DND-41 (cell line): ENCODE results near the gene OR6X1.

Source experiments
- ATAC-seq: fragments of 200-7000 bp; cut with Tn5 transposase; 3 replicates; pipeline ENCODE4 v1.9.1; 2021; ENCODE audit warnings: low read depth; ENCODE audit not compliant: insufficient read depth
- DNase-seq: peaks from one replicate; pipeline ENCODE4 v3.0.0-alpha.2; 2020
- H2AFZ ChIP-seq: 2 replicates; pipeline ENCODE4 v1.6.0; 2012; ENCODE audit warnings: low read depth, low read length
- H3K27ac ChIP-seq: 2 replicates; pipeline ENCODE4 v1.5.1; 2012; ENCODE audit warnings: low read length, inconsistent platforms
- H3K27me3 ChIP-seq: fragments of 200-600 bp; sonication (generic); 2 replicates; pipeline ENCODE4 v1.6.0; 2012; ENCODE audit warnings: low read length, mild to moderate bottlenecking, inconsistent platforms; ENCODE audit not compliant: insufficient read depth, poor library complexity
- H3K36me3 ChIP-seq: 2 replicates; pipeline ENCODE4 v1.5.1; 2012; ENCODE audit warnings: low read length, inconsistent platforms; ENCODE audit not compliant: insufficient read depth
- H3K4me1 ChIP-seq: 2 replicates; pipeline ENCODE4 v1.5.1; 2012; ENCODE audit warnings: mild to moderate bottlenecking, low read length; ENCODE audit not compliant: insufficient read depth
- H3K4me2 ChIP-seq: 2 replicates; pipeline ENCODE4 v1.6.0; 2012; ENCODE audit warnings: mild to moderate bottlenecking, moderate library complexity, low read length, inconsistent platforms; ENCODE audit not compliant: insufficient read depth
- H3K4me3 ChIP-seq, 2 experiments: fragments of 200-600 bp in 1 of 2; shearing (Covaris generic) in 1 of 2; 2 replicates each; pipeline ENCODE4 v1.5.1; 2012 to 2016; ENCODE audit warnings: inconsistent platforms in 2 of 2, low read length in 2 of 2, mild to moderate bottlenecking in 2 of 2, low read depth in 1 of 2, moderate library complexity in 1 of 2
- H3K79me2 ChIP-seq: 2 replicates; pipeline ENCODE4 v1.6.0; 2012; ENCODE audit warnings: low read length, inconsistent platforms; ENCODE audit not compliant: insufficient read depth
- H3K9ac ChIP-seq: 2 replicates; pipeline ENCODE4 v1.6.0; 2012; ENCODE audit warnings: low read depth, mild to moderate bottlenecking, inconsistent platforms, low read length, moderate library complexity
- H3K9me3 ChIP-seq: 2 replicates; pipeline ENCODE4 v1.5.1; 2012; ENCODE audit warnings: low read length, moderate library complexity, mild to moderate bottlenecking, inconsistent platforms; ENCODE audit not compliant: insufficient read depth, severe bottlenecking
- H4K20me1 ChIP-seq: 2 replicates; pipeline ENCODE4 v1.6.0; 2012; ENCODE audit warnings: low read length; ENCODE audit not compliant: insufficient read depth
- CTCF ChIP-seq: IDR thresholded peaks from 2 replicates; pipeline ENCODE4 v1.5.1; 2012; ENCODE audit warnings: borderline replicate concordance, low read length, moderate library complexity, mild to moderate bottlenecking; ENCODE audit not compliant: poor library complexity, severe bottlenecking; ENCODE audit errors: extremely low read depth
- EZH2 ChIP-seq: IDR thresholded peaks from 3 replicates; pipeline ENCODE4 v1.6.1; 2012; ENCODE audit warnings: borderline replicate concordance, low read depth, mild to moderate bottlenecking, moderate library complexity, low read length, inconsistent platforms; ENCODE audit not compliant: severe bottlenecking

Gene OR6X1, protein sequence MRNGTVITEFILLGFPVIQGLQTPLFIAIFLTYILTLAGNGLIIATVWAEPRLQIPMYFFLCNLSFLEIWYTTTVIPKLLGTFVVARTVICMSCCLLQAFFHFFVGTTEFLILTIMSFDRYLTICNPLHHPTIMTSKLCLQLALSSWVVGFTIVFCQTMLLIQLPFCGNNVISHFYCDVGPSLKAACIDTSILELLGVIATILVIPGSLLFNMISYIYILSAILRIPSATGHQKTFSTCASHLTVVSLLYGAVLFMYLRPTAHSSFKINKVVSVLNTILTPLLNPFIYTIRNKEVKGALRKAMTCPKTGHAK

GRCh38 chr11:123754101-123754568 lies at the start of gene OR6X1:
TSS of gene OR6X1 (minus strand) at chr11:123754518. CDS start at chr11:123754518, 0 bp downstream.
- peaks cover 17% of the 10 kb centered on the region for H3K27me3 ChIP-seq
- H3K4me3 ChIP-seq = no peak within 1 kb of the TSS
- H2AFZ ChIP-seq = no peak within 1 kb of the TSS
- no peaks in the 10 kb centered on the region for H3K36me3 ChIP-seq
- DNase-seq = no peak
- no peak within 1 kb of the TSS for H3K9ac ChIP-seq
- ATAC-seq = no peak
- no peaks in the 10 kb centered on the region for H3K9me3 ChIP-seq
- H3K4me2 ChIP-seq = no peak within 1 kb of the TSS
- no peak for TF ChIP-seq CTCF
- TF ChIP-seq EZH2 = no peak
- no peaks in the 10 kb centered on the region for H4K20me1 ChIP-seq
- H3K27ac ChIP-seq = no peak within 1 kb of the TSS
- no peaks in the 10 kb centered on the region for H3K79me2 ChIP-seq
- H3K4me1 ChIP-seq = no peaks in the 10 kb centered on the region

- H4K20me1 ChIP-seq = no peaks in the 10 kb centered on the region
Observed at GRCh38 chr11:123801765-123802164, 47.4 kb upstream of the OR6X1 start.

GRCh38 chr11:123800036-123800435 lies 45.7 kb upstream of the OR6X1 start:
- H2AFZ ChIP-seq = no peak overlapping the region
- no peak for ATAC-seq

More at GRCh38 chr11:123801765-123802164, 47.4 kb upstream of the OR6X1 start:
- no peak for ATAC-seq
- H3K27me3 ChIP-seq = no peaks in the 10 kb centered on the region
- no peak for DNase-seq
- no peak for TF ChIP-seq EZH2
- TF ChIP-seq CTCF = no peak
- no peaks in the 10 kb centered on the region for H3K36me3 ChIP-seq
- no peaks in the 10 kb centered on the region for H3K79me2 ChIP-seq
- H3K4me3 ChIP-seq = no peak overlapping the region
- no peaks in the 10 kb centered on the region for H3K4me1 ChIP-seq
- H3K9ac ChIP-seq = no peak overlapping the region
- H3K27ac ChIP-seq = no peak overlapping the region
- H2AFZ ChIP-seq = no peak overlapping the region
- no peak overlapping the region for H3K4me2 ChIP-seq
- no peaks in the 10 kb centered on the region for H3K9me3 ChIP-seq

More at GRCh38 chr11:123800036-123800435, 45.7 kb upstream of the OR6X1 start:
- Histone ChIP-seq H3K27ac (no peak overlapping the region), H3K9me3 (no peaks in the 10 kb centered on the region), H4K20me1 (no peaks in the 10 kb centered on the region), H3K4me3 (no peak overlapping the region), H3K4me2 (no peak overlapping the region), H3K27me3 (no peaks in the 10 kb centered on the region), H3K79me2 (no peaks in the 10 kb centered on the region), H3K36me3 (no peaks in the 10 kb centered on the region), H3K4me1 (no peaks in the 10 kb centered on the region), H3K9ac (no peak overlapping the region)
- TF ChIP-seq EZH2 (no peak), CTCF (no peak)
- DNase-seq = no peak
